HepG2 (cell line): ENCODE results near the gene DNAJC5. TPM values are rescaled to one million over a fixed set of nuclear protein-coding genes. Genes with fewer than 3 reads are reported as not detected.

Source experiments
- ATAC-seq: fragments of 200-7000 bp; cut with Tn5 transposase; 3 replicates; pipeline ENCODE4 v1.9.1; 2020; ENCODE audit warnings: mild to moderate bottlenecking, moderate library complexity
- BruUV-seq: library from RNA; stranded (reverse); fragments of 400-500 nt; replicated peaks from 2 replicates; lab custom pipeline; 2021; lab: Mats Ljungman, UMichigan
- CTCF ChIA-PET: fragments of 300-600 bp; formaldehyde crosslinking; extraction: SDS; loops from one replicate; lab custom pipeline; 2021; ENCODE audit warnings: low total read pairs, inconsistent platforms, low intra/inter-chr PET ratio; lab: Yijun Ruan, JAX
- POLR2A ChIA-PET: fragments of 350-600 bp; sonication (Branson Sonifier 250); formaldehyde crosslinking; loops from one replicate; lab custom pipeline; 2020; ENCODE audit warnings: antibody characterized with exemption, inconsistent platforms; lab: Yijun Ruan, JAX
- DNase-seq: peaks from one replicate; pipeline ENCODE4 v3.0.0-alpha.2; 2015; ENCODE audit warnings: low spot score
- FAIRE-seq: peaks from 3 replicates; lab custom pipeline; 2011; peaks lifted over from hg19 to GRCh38; lab: Jason Lieb, UNC
- H2AFZ ChIP-seq: one replicate; pipeline ENCODE4 v1.6.1; 2011; ENCODE audit warnings: low read length, inconsistent platforms
- H3K27ac ChIP-seq: fragments of 300-600 bp; 3 replicates; pipeline ENCODE4 v1.8.0; 2011; ENCODE audit warnings: mixed run types, mild to moderate bottlenecking, mixed read lengths, low read length, inconsistent platforms; ENCODE audit not compliant: insufficient read depth; ENCODE audit errors: extremely low read length
- H3K27me3 ChIP-seq, 2 experiments: fragments of 200-600 bp in 1 of 2; 2 replicates in 1 of 2; 3 replicates in 1 of 2; pipeline versions ENCODE4 v1.6.0 to v1.8.0; 2011; ENCODE audit warnings: low read length in 2 of 2, mild to moderate bottlenecking in 2 of 2, moderate library complexity in 2 of 2, inconsistent platforms in 1 of 2; ENCODE audit not compliant: insufficient read depth in 2 of 2, control insufficient read depth in 1 of 2
- H3K36me3 ChIP-seq, 2 experiments: fragments of 200-600 bp in 1 of 2; replicated peaks in 1 of 2; 2 replicates in 1 of 2; 3 replicates in 1 of 2; pipeline versions ENCODE4 v1.5.1 to v1.8.0; 2011; ENCODE audit warnings: low read length in 2 of 2, inconsistent platforms in 1 of 2; ENCODE audit not compliant: insufficient read depth in 2 of 2, control insufficient read depth in 1 of 2
- H3K4me1 ChIP-seq: 2 replicates; pipeline ENCODE4 v1.5.1; 2012; ENCODE audit warnings: low read length, inconsistent platforms; ENCODE audit not compliant: insufficient read depth
- H3K4me2 ChIP-seq: 2 replicates; pipeline ENCODE4 v1.6.0; 2011; ENCODE audit warnings: low read depth, low read length, inconsistent platforms
- H3K4me3 ChIP-seq, 3 experiments: fragments of 200-600 bp in 1 of 3; sonication (generic), shearing (Covaris generic) in 1 of 3; replicated peaks in 1 of 3; 2 replicates each; pipeline ENCODE4 v1.5.1; 2011 to 2016; ENCODE audit warnings: low read length in 3 of 3, inconsistent platforms in 2 of 3, low read depth in 2 of 3, mild to moderate bottlenecking in 2 of 3, control low read depth in 1 of 3, mixed read lengths in 1 of 3; ENCODE audit not compliant: insufficient read depth in 1 of 3
- H3K79me2 ChIP-seq: one replicate; pipeline ENCODE4 v1.6.1; 2011; ENCODE audit warnings: low read length, inconsistent platforms; ENCODE audit not compliant: insufficient read depth
- H3K9ac ChIP-seq: 2 replicates; pipeline ENCODE4 v1.6.0; 2011; ENCODE audit warnings: mild to moderate bottlenecking, low read depth, low read length, inconsistent platforms; ENCODE audit not compliant: insufficient read depth
- H3K9me3 ChIP-seq: 2 replicates; pipeline ENCODE4 v1.5.1; 2012; ENCODE audit warnings: mild to moderate bottlenecking, low read length
- H4K20me1 ChIP-seq: 2 replicates; pipeline ENCODE4 v1.6.0; 2011; ENCODE audit warnings: inconsistent platforms, mild to moderate bottlenecking, low read length, moderate library complexity; ENCODE audit not compliant: insufficient read depth
- AGO2 ChIP-seq: fragments of 200-400 bp; formaldehyde crosslinking; optimal IDR thresholded peaks from 2 replicates; pipeline ENCODE3; 2017; ENCODE audit warnings: mild to moderate bottlenecking, low read depth, low read length, moderate library complexity
- ATF7 ChIP-seq, 2 experiments: fragments of 450-650 bp in 1 of 2; sonication (generic) in 1 of 2; formaldehyde crosslinking in 1 of 2; IDR thresholded peaks; 2 replicates each; pipeline versions ENCODE4 v1.4.0 to v1.6.1; 2016 to 2020; ENCODE audit warnings: antibody characterized with exemption in 1 of 2, mild to moderate bottlenecking in 1 of 2, missing genetic modification reagents in 1 of 2
- MED13 ChIP-seq: sonication (generic); formaldehyde crosslinking; IDR thresholded peaks from 2 replicates; pipeline ENCODE4 v1.5.0; 2020; ENCODE audit warnings: missing genetic modification reagents
- TOPORS ChIP-seq: sonication (generic); formaldehyde crosslinking; IDR thresholded peaks from 2 replicates; pipeline ENCODE4 v1.8.0; 2023; ENCODE audit warnings: mild to moderate bottlenecking, missing genetic modification reagents
- ZBTB42 ChIP-seq: sonication (generic); formaldehyde crosslinking; IDR thresholded peaks from 2 replicates; pipeline ENCODE4 v1.5.0; 2020; ENCODE audit warnings: mild to moderate bottlenecking, missing genetic modification reagents
- ZBTB44 ChIP-seq: sonication (generic); formaldehyde crosslinking; IDR thresholded peaks from 2 replicates; pipeline ENCODE4 v1.4.0; 2020; ENCODE audit warnings: missing genetic modification reagents
- WGBS: methylation state at CpG from one replicate; pipeline ENCODE4 v1.1.6; 2017; ENCODE audit warnings: low lambda C conversion rate; 5-methylcytosine and 5-hydroxymethylcytosine counted together
- in situ Hi-C: cut with HindIII; loops from 2 replicates; pipeline ENCODE4 v1.10.0; 2017; ENCODE audit warnings: low pct_unique_long_range_greater_than_20kb; ENCODE audit not compliant: extremely low pct_ligation_motif_present
- intact Hi-C: fragments of 100-400 bp; cut with micrococcal nuclease; formaldehyde crosslinking; loops from one replicate; pipeline ENCODE4 v1.10.0; 2022; ENCODE audit not compliant: unreplicated experiment
- polyA plus RNA-seq, 8 experiments: library from polyadenylated mRNA; depleted of rRNA in 3 of 8; stranded (reverse) in 7 of 8; unstranded in 1 of 8; fragments of >200 nt; fragmentation: Illumina TruSeq in 4 of 8; extraction: Trizol in 4 of 8; gene quantifications; 2 replicates each; pipeline versions ENCODE4 v1.2.1 to v1.2.3, GENCODE V29; 2011 to 2016; ENCODE audit warnings: low read depth in 4 of 8, missing spikeins in 1 of 8, mixed read lengths in 1 of 8; ENCODE audit not compliant: insufficient read depth in 1 of 8
- total RNA-seq, 5 experiments: library from RNA; depleted of rRNA; stranded (reverse); fragments of >200 nt; fragmentation: Illumina TruSeq; extraction: Trizol; gene quantifications; 2 replicates each; pipeline ENCODE4 v1.2.3, GENCODE V29; 2016; ENCODE audit warnings: low read depth in 1 of 5

The DNAJC5 gene
- total and polyA plus RNA-seq, 2 of the 13 experiments (the other 11 are each of a cell fraction or from before 2014, with no cell fraction given), result 42.8 to 64.5 TPM

GRCh38 chr20:63920226-63920625 lies 25.3 kb downstream of the DNAJC5 start (continued):
- TF ChIP-seq AGO2 (peak; percentile 49), TOPORS (no peak), ZBTB42 (no peak)

GRCh38 chr20:63923651-63924050 lies 28.7 kb downstream of the DNAJC5 start:
- Histone ChIP-seq H3K4me2 (no peak overlapping the region), H3K4me1 (no peaks in the 10 kb centered on the region), H2AFZ (no peak overlapping the region), H4K20me1 (peaks cover 3% of the 10 kb centered on the region; the same call in 1 of the 2 replicates), H3K4me3 (no peak overlapping the region), H3K9me3 (no peaks in the 10 kb centered on the region), H3K27ac (no peak overlapping the region), H3K79me2 (peaks cover 22% of the 10 kb centered on the region), H3K27me3 (no peaks in the 10 kb centered on the region), H3K9ac (no peak overlapping the region), H3K36me3 (peaks cover 31 to 39% of the 10 kb centered on the region in 2 experiments)
- peak; percentile 43 for FAIRE-seq
- POLR2A ChIA-PET, result no interaction called here
- WGBS, result 93% methylated on average over 8 of the region's 8 CpGs
- ATAC-seq, result no peak
- intact Hi-C loops, result no loop called here
- no TSS peak for BruUV-seq
- in situ Hi-C loops, result no loop called here
- no peak for DNase-seq
- CTCF ChIA-PET, result interaction anchor here (1.0 kb wide), 1 partner anchor 24 kb away, joined by 3 read pairs; no protein-coding TSS in a partner anchor
- no peak for TF ChIP-seq ATF7 (IDR thresholded peaks at IDR 0.05)
- no peak for TF ChIP-seq ATF7 (CRISPR knock-in tag; IDR thresholded peaks at IDR 0.05)
- TF ChIP-seq ZBTB44 (CRISPR knock-in tag), result no peak
- TF ChIP-seq MED13 (CRISPR knock-in tag), result no peak
